ENCODE data around the gene SYNJ1. TPM values are rescaled to one million over a fixed set of nuclear protein-coding genes. Genes with fewer than 3 reads are reported as not detected.

The SYNJ1 gene
- total and polyA plus RNA-seq, 2 of the 4 experiments (the other 2 are of a cell fraction), result 3.6 to 4.6 TPM

DNA sequence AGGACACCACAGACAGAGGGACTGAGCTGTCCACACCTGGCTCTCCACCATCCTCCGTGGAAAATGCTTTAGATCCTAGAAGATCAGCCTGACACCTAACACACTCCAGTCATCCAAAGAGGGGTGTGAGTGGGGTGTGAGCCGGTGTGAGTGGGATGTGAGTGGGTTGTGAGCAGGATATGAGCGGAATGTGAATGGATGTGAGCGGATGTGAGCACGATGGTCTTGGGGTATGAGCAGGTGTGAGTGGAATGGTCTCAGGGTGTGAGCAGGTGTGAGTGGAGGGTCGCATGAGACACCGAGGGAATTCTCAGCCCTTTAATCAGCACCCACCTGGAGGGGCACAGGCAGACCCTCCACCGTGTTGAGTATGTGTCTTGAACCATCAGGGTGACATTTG is 143.3 kb downstream of the SYNJ1 start:
- Histone ChIP-seq H2AFZ (replicated peaks; ENCODE audit: low read length, poor library complexity) (no peak overlapping the region), H2BK5ac (ENCODE audit: low read depth, low read length, poor library complexity, severe bottlenecking) (no peak overlapping the region), H3K14ac (replicated peaks; ENCODE audit: low read depth, low read length) (no peak overlapping the region), H3K4ac (ENCODE audit: low read depth, low read length) (no peak overlapping the region), H3K18ac (ENCODE audit: low read depth, low read length) (no peak overlapping the region), H3K27me3 (ENCODE audit: control insufficient read depth, insufficient read depth, low read length) (peaks cover 27% of the 10 kb centered on the region), H4K20me1 (ENCODE audit: insufficient read depth, low read length) (no peaks in the 10 kb centered on the region), H3K4me2 (ENCODE audit: low read depth, low read length) (no peak overlapping the region), H3K79me1 (ENCODE audit: low read depth in 1 of 2, low read length in 2 of 2) (no peaks in the 10 kb centered on the region), H3K9ac (ENCODE audit: low read depth, low read length) (no peak overlapping the region), H2AK9ac (replicated peaks; ENCODE audit: low read depth, low read length, poor library complexity) (no peak overlapping the region), H2BK15ac (ENCODE audit: low read depth, low read length) (no peak overlapping the region), H2BK20ac (ENCODE audit: low read depth, low read length) (no peak overlapping the region), H3K4me3 (ENCODE audit: insufficient read depth, low read depth, low read length) (no peak overlapping the region), H3K36me3 (ENCODE audit: control insufficient read depth, insufficient read depth, low read length) (no peaks in the 10 kb centered on the region), H4K5ac (ENCODE audit: low read depth, low read length) (no peak overlapping the region), H2BK120ac (ENCODE audit: low read depth, low read length) (no peak overlapping the region), H3K4me1 (ENCODE audit: control insufficient read depth, insufficient read depth, low read length) (no peaks in the 10 kb centered on the region), H2AK5ac (ENCODE audit: low read depth, low read length) (no peak overlapping the region), H3K9me3 (ENCODE audit: control insufficient read depth, insufficient read depth, low read length) (no peaks in the 10 kb centered on the region), H4K8ac (ENCODE audit: low read depth in 2 of 2, low read length in 2 of 2) (no peak overlapping the region), H3K9me1 (ENCODE audit: insufficient read depth, low read length) (no peaks in the 10 kb centered on the region), H3K23ac (ENCODE audit: low read depth, low read length) (no peak overlapping the region), H3K27ac (ENCODE audit: insufficient read depth, low read length) (no peak overlapping the region), H3K56ac (ENCODE audit: extremely low read depth, insufficient read depth, low read length) (no peak overlapping the region), H4K91ac (ENCODE audit: insufficient read depth, low read depth, low read length) (no peak overlapping the region)
- CTCF ChIA-PET, result no interaction called here
- POLR2A ChIA-PET (ENCODE audit: unreplicated experiment), result no interaction called here
- ATAC-seq (ENCODE audit: low read depth), result no peak
- in situ Hi-C loops (cut with MboI; ENCODE audit: low sequenced_read_pairs) (no loop called here), intact Hi-C loops (cut with micrococcal nuclease) (no loop called here), dilution Hi-C loops (cut with HindIII; ENCODE audit: low sequenced_read_pairs, unreplicated experiment) (no loop called here)
- WGBS, 2 experiments (ENCODE audit: extremely low coverage in 2 of 2, insufficient read length in 1 of 2), result no CpG with 5 or more reads among the region's 8 CpGs
- DNase-seq, result no peak
- BruUV-seq (replicated peaks), result no TSS peak
- TF ChIP-seq MAZ (IDR thresholded peaks at IDR 0.05; ENCODE audit: borderline replicate concordance, low read depth, low read length), result no peak
